Measurements from ENCODE around the gene FBXO44. TPM values are rescaled to one million over a fixed set of nuclear protein-coding genes. Genes with fewer than 3 reads are reported as not detected.

FBXO44 gene
- total RNA-seq, 6 donors from 2014 or later, result 14.7 to 114 (median 18.0) TPM

- 6 to 10% methylated on average over 6 of the region's 6 CpGs for WGBS, 2 donors
- Histone ChIP-seq H3K36me3 (no peaks in the 10 kb centered on the region), H3K9me3 (no peaks in the 10 kb centered on the region), H3K27ac (no peak overlapping the region), H3K4me3 (no peak overlapping the region), H3K27me3 (peaks cover 0 to 39% (median 21%) of the 10 kb centered on the region in 4 donors), H3K4me1 (peaks cover 17 to 35% (median 26%) of the 10 kb centered on the region in 4 donors)
- TF ChIP-seq EP300 (IDR thresholded peaks at IDR 0.05) (no peak), CTCF (IDR thresholded peaks at IDR 0.05) (no peak), POLR2AphosphoS5 (IDR thresholded peaks at IDR 0.05) (no peak), POLR2A (IDR thresholded peaks at IDR 0.05) (no peak)
- ATAC-seq (ENCODE audit: low FRiP score in 2 of 2) (peak in 1 of 2 donors; percentile 62), DNase-seq (no peak)
Observed at GRCh38 chr1:11693024-11693590, 38.4 kb downstream of the FBXO44 start.

DNA sequence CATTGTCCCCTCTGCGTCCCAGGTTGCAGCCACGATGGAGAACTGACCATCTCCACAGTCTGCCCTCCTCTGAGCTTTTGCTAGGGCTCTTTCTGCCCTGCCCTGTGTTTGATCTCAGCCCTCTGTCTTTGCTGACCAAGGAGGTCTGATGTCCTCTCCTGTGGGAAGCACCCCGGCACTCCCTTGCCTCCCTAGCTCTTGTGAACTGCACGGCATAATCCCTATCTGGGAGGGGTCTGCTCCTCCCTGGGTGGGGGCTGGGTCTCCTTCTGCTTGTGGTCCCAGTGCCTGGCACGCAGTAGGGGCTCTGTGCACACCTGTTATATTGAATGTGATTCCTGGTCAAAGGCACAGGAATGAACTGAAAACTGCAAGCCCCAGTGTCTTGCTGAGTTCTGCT, 39.2 kb downstream of the FBXO44 start:
- Histone ChIP-seq H3K9me3 (no peaks in the 10 kb centered on the region), H3K27ac (no peak overlapping the region), H3K4me1 (peaks cover 17 to 35% (median 26%) of the 10 kb centered on the region in 4 donors), H3K27me3 (peaks cover 0 to 34% (median 21%) of the 10 kb centered on the region in 4 donors), H3K4me3 (no peak overlapping the region), H3K36me3 (no peaks in the 10 kb centered on the region)
- WGBS, 2 donors, result 62 to 76% methylated on average over 5 of the region's 5 CpGs
- TF ChIP-seq CTCF (IDR thresholded peaks at IDR 0.05) (no peak), POLR2A (IDR thresholded peaks at IDR 0.05) (no peak), POLR2AphosphoS5 (IDR thresholded peaks at IDR 0.05) (no peak), EP300 (IDR thresholded peaks at IDR 0.05) (no peak)
- DNase-seq (no peak), ATAC-seq (ENCODE audit: low FRiP score in 2 of 2) (no peak)

GRCh38 chr1:11695861-11696260, 41.2 kb downstream of the FBXO44 start:
- no peak for TF ChIP-seq POLR2AphosphoS5 (IDR thresholded peaks at IDR 0.05)
- TF ChIP-seq EP300 (IDR thresholded peaks at IDR 0.05), result no peak
- no peak for TF ChIP-seq POLR2A (IDR thresholded peaks at IDR 0.05)
- TF ChIP-seq CTCF (IDR thresholded peaks at IDR 0.05), result no peak
- no peak for DNase-seq
- 81 to 82% methylated on average over 6 of the region's 6 CpGs for WGBS, 2 donors
- no peak overlapping the region for H3K27ac ChIP-seq
- H3K9me3 ChIP-seq, result no peaks in the 10 kb centered on the region
- peaks cover 0 to 24% (median 14%) of the 10 kb centered on the region in 4 donors for H3K27me3 ChIP-seq
- ATAC-seq (ENCODE audit: low FRiP score in 2 of 2), result no peak
- H3K4me1 ChIP-seq, result peaks cover 14 to 28% (median 19%) of the 10 kb centered on the region in 4 donors
- no peaks in the 10 kb centered on the region for H3K36me3 ChIP-seq
- no peak overlapping the region for H3K4me3 ChIP-seq

- ATAC-seq (ENCODE audit: low FRiP score in 2 of 2) (no peak), DNase-seq (no peak)
- 69 to 73% methylated on average over 2 to 8 of the region's 8 CpGs for WGBS, 2 donors
- Histone ChIP-seq H3K27ac (no peak overlapping the region), H3K9me3 (no peaks in the 10 kb centered on the region), H3K4me1 (peaks cover 0 to 13% (median 5%) of the 10 kb centered on the region in 4 donors), H3K27me3 (peaks cover 0 to 12% (median 2%) of the 10 kb centered on the region in 4 donors), H3K4me3 (no peak overlapping the region), H3K36me3 (no peaks in the 10 kb centered on the region)
- no peak for TF ChIP-seq CTCF (IDR thresholded peaks at IDR 0.05)
- no peak for TF ChIP-seq EP300 (IDR thresholded peaks at IDR 0.05)
- no peak for TF ChIP-seq POLR2A (IDR thresholded peaks at IDR 0.05)
- no peak for TF ChIP-seq POLR2AphosphoS5 (IDR thresholded peaks at IDR 0.05)
Observed at GRCh38 chr1:11697188-11697892, 42.7 kb downstream of the FBXO44 start.

Measured in upper lobe of left lung (tissue), 6 donors.